Stomach (tissue), 9 donors: ENCODE measurements around the gene RSPRY1. TPM values are rescaled to one million over a fixed set of nuclear protein-coding genes. Genes with fewer than 3 reads are reported as not detected.

Source experiments
- DNase-seq, 2 donors: peaks; one replicate each; pipeline versions ENCODE4 v3.0.0 to v3.0.0-alpha.2; 2013 to 2019
- H3K27ac ChIP-seq, 5 donors: fragments of 200-600 bp in 4 of 5; sonication (generic) in 4 of 5; one replicate each; pipeline ENCODE4 v1.5.1; 2013 to 2019; ENCODE audit warnings: mild to moderate bottlenecking in 1 of 5, moderate library complexity in 1 of 5
- H3K27me3 ChIP-seq, 3 donors: fragments of 200-600 bp; sonication (generic); one replicate each; pipeline ENCODE4 v1.5.1; 2017 to 2019; ENCODE audit warnings: mixed run types in 1 of 3
- H3K36me3 ChIP-seq, 4 donors: fragments of 200-600 bp; sonication (generic); 1 replicate in 3 of 4; 2 replicates in 1 of 4; pipeline ENCODE4 v1.5.1; 2016 to 2019
- H3K4me1 ChIP-seq, 4 donors: fragments of 200-600 bp; sonication (generic); one replicate each; pipeline ENCODE4 v1.5.1; 2016 to 2019
- H3K4me3 ChIP-seq, 4 donors: fragments of 200-600 bp; sonication (generic) in 3 of 4; one replicate each; pipeline ENCODE4 v1.5.1; 2016 to 2019; ENCODE audit warnings: mild to moderate bottlenecking in 1 of 4
- H3K9me3 ChIP-seq, 4 donors: fragments of 200-600 bp; sonication (generic); one replicate each; pipeline ENCODE4 v1.5.1; 2016 to 2019
- CTCF ChIP-seq, 7 experiments: fragments of 450-650 bp in 4 of 7; fragments of 200-600 bp in 3 of 7; sonication (generic) in 3 of 7; IDR thresholded peaks; one replicate each; pipeline ENCODE4 v1.5.1; 2016 to 2019; ENCODE audit warnings: antibody characterized with exemption in 7 of 7, control low read depth in 2 of 7, mild to moderate bottlenecking in 1 of 7
- EP300 ChIP-seq: sonication (generic); formaldehyde crosslinking; IDR thresholded peaks from one replicate; pipeline ENCODE4 v1.6.1; 2017; ENCODE audit warnings: antibody characterized with exemption
- POLR2A ChIP-seq, 4 donors: fragments of 450-650 bp; IDR thresholded peaks; one replicate each; pipeline ENCODE4 v1.6.1; 2016; ENCODE audit warnings: antibody characterized with exemption in 4 of 4, control low read depth in 2 of 4, mild to moderate bottlenecking in 1 of 4, moderate library complexity in 1 of 4
- POLR2AphosphoS5 ChIP-seq, 3 donors: sonication (generic); formaldehyde crosslinking; IDR thresholded peaks; one replicate each; pipeline ENCODE4 v1.6.1; 2016; ENCODE audit warnings: antibody characterized with exemption in 3 of 3
- WGBS, 5 donors: extraction: QIAGEN DNeasy Blood & Tissue Kit in 3 of 5; methylation state at CpG; one replicate each; pipeline versions ENCODE4 v1.1.5 to v1.1.7; 2013 to 2018; 5-methylcytosine and 5-hydroxymethylcytosine counted together
- intact Hi-C: fragments of 100-400 bp; cut with DNase I; formaldehyde crosslinking; loops from one replicate; pipeline ENCODE4 v1.15.1; 2023; ENCODE audit warnings: low total_unique reads
- polyA plus RNA-seq, 3 donors: library from polyadenylated mRNA; stranded (reverse); fragments of 200-250 nt; gene quantifications; one replicate each; pipeline ENCODE4 v1.2.3, GENCODE V29; 2013
- total RNA-seq, 5 donors: library from RNA; depleted of rRNA; stranded (reverse); fragments of >200 nt; gene quantifications; one replicate each; pipeline versions ENCODE4 v1.1.0 to v1.2.3, GENCODE V29; 2014 to 2016
- donor health status: healthy with polysubstance abuse.
- donor health status: Bipolar disorder and iron deficiency.
- donor health status: healthy.

The RSPRY1 gene
- total and polyA plus RNA-seq, 8 donors = 5.5 to 110 (median 13.3) TPM

- Histone ChIP-seq H3K9me3 (no peaks in the 10 kb centered on the region), H3K4me1 (peaks cover 0 to 23% (median 10%) of the 10 kb centered on the region in 4 donors), H3K4me3 (no peak overlapping the region), H3K27ac (no peak overlapping the region), H3K27me3 (no peaks in the 10 kb centered on the region), H3K36me3 (peaks cover 54 to 84% (median 79%) of the 10 kb centered on the region in 4 donors)
- no peak for DNase-seq
- intact Hi-C loops = loop anchor here (10.0 kb wide), 1 partner anchor 85 kb away; no protein-coding TSS in a partner anchor
- TF ChIP-seq CTCF (IDR thresholded peaks at IDR 0.05) (no peak), POLR2A (IDR thresholded peaks at IDR 0.05) (no peak), POLR2AphosphoS5 (IDR thresholded peaks at IDR 0.05) (no peak), EP300 (no peak)
Measured at GRCh38 chr16:57169327-57169726, 16.8 kb upstream of the RSPRY1 start.

GRCh38 chr16:57172721-57173290, 13.3 kb upstream of the RSPRY1 start:
- H3K27me3 ChIP-seq = no peaks in the 10 kb centered on the region
- no peak for TF ChIP-seq CTCF (IDR thresholded peaks at IDR 0.05)
- TF ChIP-seq EP300 = no peak
- TF ChIP-seq POLR2AphosphoS5 (IDR thresholded peaks at IDR 0.05) = no peak
- H3K9me3 ChIP-seq = no peaks in the 10 kb centered on the region
- peaks cover 0 to 4% (median 3%) of the 10 kb centered on the region in 4 donors for H3K4me1 ChIP-seq
- 58 to 88% (median 74%) methylated on average over 5 of the region's 5 CpGs for WGBS, 5 donors
- no peak for DNase-seq
- intact Hi-C loops = no loop called here
- peaks cover 30 to 56% (median 52%) of the 10 kb centered on the region in 4 donors for H3K36me3 ChIP-seq
- no peak overlapping the region for H3K4me3 ChIP-seq
- H3K27ac ChIP-seq = no peak overlapping the region

- Histone ChIP-seq H3K36me3 (peaks cover 27 to 36% (median 33%) of the 10 kb centered on the region in 4 donors), H3K4me1 (peaks cover 0 to 27% (median 12%) of the 10 kb centered on the region in 4 donors), H3K9me3 (no peaks in the 10 kb centered on the region), H3K27ac (no peak overlapping the region), H3K4me3 (no peak overlapping the region), H3K27me3 (no peaks in the 10 kb centered on the region)
- WGBS, 5 donors = 74 to 96% (median 86%) methylated on average over 5 of the region's 5 CpGs
- no peak for DNase-seq
- intact Hi-C loops = no loop called here
- TF ChIP-seq POLR2A (IDR thresholded peaks at IDR 0.05) = no peak
- TF ChIP-seq CTCF (IDR thresholded peaks at IDR 0.05) = no peak
- TF ChIP-seq POLR2AphosphoS5 (IDR thresholded peaks at IDR 0.05) = no peak
- no peak for TF ChIP-seq EP300
Measured at GRCh38 chr16:57175896-57176295, 10.2 kb upstream of the RSPRY1 start.

GRCh38 chr16:57178196-57178595, 7.9 kb upstream of the RSPRY1 start:
- 56 to 69% (median 61%) methylated on average over 3 of the region's 3 CpGs for WGBS, 5 donors
- Histone ChIP-seq H3K36me3 (peaks cover 4 to 13% (median 10%) of the 10 kb centered on the region in 4 donors), H3K4me1 (peaks cover 0 to 28% (median 18%) of the 10 kb centered on the region in 4 donors), H3K27ac (no peak overlapping the region), H3K27me3 (no peaks in the 10 kb centered on the region), H3K4me3 (no peak overlapping the region), H3K9me3 (no peaks in the 10 kb centered on the region)
- intact Hi-C loops = no loop called here
- no peak for DNase-seq
- TF ChIP-seq POLR2AphosphoS5 (IDR thresholded peaks at IDR 0.05) = no peak
- TF ChIP-seq CTCF (IDR thresholded peaks at IDR 0.05) = no peak
- TF ChIP-seq EP300 = no peak
- no peak for TF ChIP-seq POLR2A (IDR thresholded peaks at IDR 0.05)
